ENCODE results near the gene TMC8. TPM values are rescaled to one million over a fixed set of nuclear protein-coding genes. Genes with fewer than 3 reads are reported as not detected.

TMC8 gene
- total RNA-seq, 1 donor from 2014 or later = 55.8 TPM

- Mint-ChIP-seq H3K27me3 (ENCODE audit: unreplicated experiment) (peaks cover 1% of the 10 kb centered on the region), H3K4me1 (ENCODE audit: unreplicated experiment) (peaks cover 37% of the 10 kb centered on the region), H3K9me3 (ENCODE audit: unreplicated experiment) (no peaks in the 10 kb centered on the region), H3K36me3 (ENCODE audit: low read depth, unreplicated experiment) (peaks cover 3% of the 10 kb centered on the region), H3K4me3 (ENCODE audit: unreplicated experiment) (peak within 1 kb of the TSS; percentile 95), H3K27ac (ENCODE audit: unreplicated experiment) (peak within 1 kb of the TSS; percentile 68)
- peak; percentile 63 for DNase-seq (ENCODE audit: low spot score)
- no peak for TF ChIP-seq CTCF (IDR thresholded peaks at IDR 0.05; ENCODE audit: unreplicated experiment)
Observed at GRCh38 chr17:78128551-78129350, 1.8 kb upstream of the TMC8 start, which contains the start of gene TMC6. Gene TMC6 (minus strand): TSS chr17:78128755. CDS start chr17:78126832, 1,923 bp downstream.

- peak overlapping the region; percentile 95 for H3K4me3 Mint-ChIP-seq (ENCODE audit: unreplicated experiment)
- H3K36me3 Mint-ChIP-seq (ENCODE audit: low read depth, unreplicated experiment) = peaks cover 8% of the 10 kb centered on the region
- peaks cover 5% of the 10 kb centered on the region for H3K27me3 Mint-ChIP-seq (ENCODE audit: unreplicated experiment)
- no peak for TF ChIP-seq CTCF (IDR thresholded peaks at IDR 0.05; ENCODE audit: unreplicated experiment)
- H3K27ac Mint-ChIP-seq (ENCODE audit: unreplicated experiment) = no peak overlapping the region
- no peaks in the 10 kb centered on the region for H3K9me3 Mint-ChIP-seq (ENCODE audit: unreplicated experiment)
- DNase-seq (ENCODE audit: low spot score) = no peak
- peaks cover 39% of the 10 kb centered on the region for H3K4me1 Mint-ChIP-seq (ENCODE audit: unreplicated experiment)
Observed at GRCh38 chr17:78129351-78130089, 1.1 kb upstream of the TMC8 start.

- peak overlapping the region; percentile 48 for H3K27ac Mint-ChIP-seq (ENCODE audit: unreplicated experiment)
- no peak for TF ChIP-seq CTCF (IDR thresholded peaks at IDR 0.05; ENCODE audit: unreplicated experiment)
- H3K4me1 Mint-ChIP-seq (ENCODE audit: unreplicated experiment) = peaks cover 39% of the 10 kb centered on the region
- H3K4me3 Mint-ChIP-seq (ENCODE audit: unreplicated experiment) = no peak overlapping the region
- H3K36me3 Mint-ChIP-seq (ENCODE audit: low read depth, unreplicated experiment) = peaks cover 9% of the 10 kb centered on the region
- no peak for DNase-seq (ENCODE audit: low spot score)
- no peaks in the 10 kb centered on the region for H3K9me3 Mint-ChIP-seq (ENCODE audit: unreplicated experiment)
- peaks cover 6% of the 10 kb centered on the region for H3K27me3 Mint-ChIP-seq (ENCODE audit: unreplicated experiment)
Observed at GRCh38 chr17:78130090-78130436, 508 bp upstream of the TMC8 start.

- Mint-ChIP-seq H3K36me3 (ENCODE audit: low read depth, unreplicated experiment) (peaks cover 18% of the 10 kb centered on the region), H3K27me3 (ENCODE audit: unreplicated experiment) (peaks cover 10% of the 10 kb centered on the region), H3K27ac (ENCODE audit: unreplicated experiment) (no peak overlapping the region), H3K9me3 (ENCODE audit: unreplicated experiment) (no peaks in the 10 kb centered on the region), H3K4me3 (ENCODE audit: unreplicated experiment) (no peak overlapping the region), H3K4me1 (ENCODE audit: unreplicated experiment) (peaks cover 39% of the 10 kb centered on the region)
- no peak for TF ChIP-seq CTCF (IDR thresholded peaks at IDR 0.05; ENCODE audit: unreplicated experiment)
- DNase-seq (ENCODE audit: low spot score) = no peak
Observed at GRCh38 chr17:78131172-78132083, 857 bp downstream of the TMC8 start.
